SK-N-SH (cell line): Measurements from ENCODE around the gene NEK5. TPM values are rescaled to one million over a fixed set of nuclear protein-coding genes. Genes with fewer than 3 reads are reported as not detected.

Experiments
- CTCF ChIA-PET: fragments of 300-600, 350-600 bp; formaldehyde crosslinking; extraction: SDS; loops from one replicate; lab custom pipeline; 2021; lab: Yijun Ruan, JAX
- POLR2A ChIA-PET: fragments of 350-600 bp; sonication (Branson Sonifier 250); formaldehyde crosslinking; extraction: SDS; loops from one replicate; lab custom pipeline; 2020; ENCODE audit warnings: antibody characterized with exemption, inconsistent platforms; lab: Yijun Ruan, JAX
- DNase-seq: peaks from one replicate; pipeline ENCODE4 v3.0.0; 2012
- H2AFZ ChIP-seq: fragments of 200-600 bp; sonication (generic); 2 replicates; pipeline ENCODE4 v1.8.1; 2016; ENCODE audit warnings: antibody characterized with exemption, mild to moderate bottlenecking, low read depth
- H3F3A ChIP-seq: fragments of 200-600 bp; sonication (generic); replicated peaks from 2 replicates; pipeline ENCODE3; 2016; ENCODE audit warnings: antibody characterized with exemption, mild to moderate bottlenecking; ENCODE audit not compliant: insufficient read depth
- H3K27ac ChIP-seq, 2 experiments: fragments of 200-500 bp in 1 of 2; fragments of 200-600 bp in 1 of 2; sonication (Bioruptor generic) in 1 of 2; sonication (generic), shearing (Covaris generic) in 1 of 2; 2 replicates each; pipeline versions ENCODE4 v1.5.1 to v1.6.1; 2014 to 2016; ENCODE audit warnings: low read depth in 2 of 2, inconsistent platforms in 1 of 2, low read length in 1 of 2, mild to moderate bottlenecking in 1 of 2, mixed read lengths in 1 of 2
- H3K27me3 ChIP-seq: fragments of 200-600 bp; sonication (generic), shearing (Covaris generic); 2 replicates; pipeline ENCODE4 v1.6.1; 2016; ENCODE audit warnings: mixed run types; ENCODE audit not compliant: insufficient read depth
- H3K36me3 ChIP-seq, 2 experiments: fragments of 200-500 bp in 1 of 2; fragments of 200-600 bp in 1 of 2; sonication (Bioruptor generic) in 1 of 2; sonication (generic) in 1 of 2; replicated peaks in 1 of 2; 2 replicates each; pipeline versions ENCODE3 to v1.5.1; 2014 to 2016; ENCODE audit warnings: low read length in 1 of 2, mild to moderate bottlenecking in 1 of 2; ENCODE audit not compliant: insufficient read depth in 2 of 2, control insufficient read depth in 1 of 2
- H3K4me1 ChIP-seq, 2 experiments: fragments of 200-500 bp in 1 of 2; fragments of 200-600 bp in 1 of 2; sonication (Bioruptor generic) in 1 of 2; sonication (generic), shearing (Covaris generic) in 1 of 2; 2 replicates each; pipeline versions ENCODE4 v1.5.1 to v1.6.1; 2014 to 2016; ENCODE audit warnings: low read depth in 1 of 2, low read length in 1 of 2, mixed run types in 1 of 2; ENCODE audit not compliant: insufficient read depth in 2 of 2, control insufficient read depth in 1 of 2
- H3K4me2 ChIP-seq: fragments of 200-600 bp; sonication (generic), shearing (Covaris generic); 2 replicates; pipeline ENCODE4 v1.6.1; 2017; ENCODE audit warnings: mixed run types
- H3K4me3 ChIP-seq, 2 experiments: fragments of 200-500 bp in 1 of 2; fragments of 200-600 bp in 1 of 2; sonication (Bioruptor generic) in 1 of 2; sonication (generic), shearing (Covaris generic) in 1 of 2; 2 replicates each; pipeline versions ENCODE4 v1.5.1 to v1.8.1; 2014 to 2016; ENCODE audit warnings: low read depth in 2 of 2, inconsistent platforms in 1 of 2, low read length in 1 of 2, mild to moderate bottlenecking in 1 of 2, mixed read lengths in 1 of 2, moderate library complexity in 1 of 2
- H3K79me2 ChIP-seq: fragments of 200-600 bp; sonication (generic); 2 replicates; pipeline ENCODE4 v1.8.1; 2017; ENCODE audit warnings: mild to moderate bottlenecking; ENCODE audit not compliant: insufficient read depth
- H3K9ac ChIP-seq: fragments of 200-600 bp; sonication (generic); 2 replicates; pipeline ENCODE4 v1.6.1; 2017; ENCODE audit warnings: mixed run types
- H3K9me2 ChIP-seq: fragments of 200-600 bp; sonication (generic); 2 replicates; pipeline ENCODE4 v1.6.1; 2017; ENCODE audit warnings: mixed run types
- H3K9me3 ChIP-seq: fragments of 200-600 bp; sonication (generic); 2 replicates; pipeline ENCODE4 v1.6.1; 2017; ENCODE audit warnings: mixed run types, mild to moderate bottlenecking, moderate library complexity
- H4K20me1 ChIP-seq: fragments of 200-600 bp; sonication (generic); 2 replicates; pipeline ENCODE4 v1.6.1; 2017; ENCODE audit warnings: mild to moderate bottlenecking, mixed run types; ENCODE audit not compliant: insufficient read depth
- CHD2 ChIP-seq: fragments of 150-350 bp; IDR thresholded peaks from 2 replicates; pipeline ENCODE4 v1.6.1; 2018; ENCODE audit warnings: low read length; ENCODE audit not compliant: partially characterized antibody
- ELF1 ChIP-seq: IDR thresholded peaks from 2 replicates; pipeline ENCODE4 v1.4.0; 2012
- EP300 ChIP-seq, 2 experiments: IDR thresholded peaks; 2 replicates each; pipeline versions ENCODE4 v1.4.0 to v1.6.1; 2012; ENCODE audit warnings: borderline replicate concordance in 1 of 2, low read depth in 1 of 2, low read length in 1 of 2
- EZH2phosphoT487 ChIP-seq: fragments of 200-600 bp; sonication (generic); IDR thresholded peaks from 2 replicates; pipeline ENCODE4 v1.6.1; 2017; ENCODE audit warnings: low read depth, mixed run types, mild to moderate bottlenecking, antibody characterized with exemption, moderate library complexity, borderline replicate concordance
- FOXJ3 ChIP-seq: sonication (generic); formaldehyde crosslinking; IDR thresholded peaks from 2 replicates; pipeline ENCODE4 v1.5.1; 2020; ENCODE audit warnings: mild to moderate bottlenecking, missing genetic modification reagents
- GATA2 ChIP-seq: sonication (generic); formaldehyde crosslinking; IDR thresholded peaks from 2 replicates; pipeline ENCODE4 v1.5.0; 2020; ENCODE audit warnings: mild to moderate bottlenecking, missing genetic modification reagents
- IRF3 ChIP-seq: fragments of 150-350 bp; IDR thresholded peaks from 2 replicates; pipeline ENCODE4 v1.6.1; 2016; ENCODE audit warnings: mild to moderate bottlenecking, low read depth, low read length
- MXI1 ChIP-seq: IDR thresholded peaks from 2 replicates; pipeline ENCODE4 v1.6.1; 2012; ENCODE audit warnings: mild to moderate bottlenecking, low read depth, low read length, improper control_type of control experiment
- POLR2AphosphoS5 ChIP-seq: IDR thresholded peaks from 2 replicates; pipeline ENCODE4 v1.6.1; 2012; ENCODE audit warnings: low read depth, low read length
- RAD21 ChIP-seq: IDR thresholded peaks from 2 replicates; pipeline ENCODE4 v1.6.1; 2012; ENCODE audit warnings: mild to moderate bottlenecking, low read length
- RCOR1 ChIP-seq: fragments of 150-350 bp; IDR thresholded peaks from 2 replicates; pipeline ENCODE4 v1.6.1; 2017; ENCODE audit warnings: antibody characterized with exemption, low read length
- RXRA ChIP-seq: IDR thresholded peaks from 2 replicates; pipeline ENCODE4 v1.4.0; 2012; ENCODE audit warnings: low read depth, mild to moderate bottlenecking, borderline replicate concordance
- SIN3A ChIP-seq: IDR thresholded peaks from 2 replicates; pipeline ENCODE4 v1.6.1; 2012; ENCODE audit warnings: low read depth, mild to moderate bottlenecking, low read length, moderate library complexity, borderline replicate concordance
- SMC3 ChIP-seq: IDR thresholded peaks from 2 replicates; pipeline ENCODE4 v1.6.1; 2012; ENCODE audit warnings: low read depth, low read length, improper control_type of control experiment
- TAF1 ChIP-seq: IDR thresholded peaks from 2 replicates; pipeline ENCODE4 v1.6.1; 2012; ENCODE audit warnings: low read depth, mild to moderate bottlenecking, low read length, moderate library complexity, borderline replicate concordance
- TCF12 ChIP-seq: IDR thresholded peaks from 2 replicates; pipeline ENCODE4 v1.4.0; 2012
- TEAD4 ChIP-seq: IDR thresholded peaks from 2 replicates; pipeline ENCODE4 v1.4.0; 2012; ENCODE audit warnings: mild to moderate bottlenecking, borderline replicate concordance; ENCODE audit not compliant: insufficient read depth
- USF2 ChIP-seq: fragments of 150-350 bp; IDR thresholded peaks from 2 replicates; pipeline ENCODE4 v1.6.1; 2017; ENCODE audit warnings: antibody characterized with exemption, low read length, low read depth, borderline replicate concordance
- YY1 ChIP-seq: IDR thresholded peaks from 2 replicates; pipeline ENCODE4 v1.4.0; 2012; ENCODE audit warnings: low read depth, mild to moderate bottlenecking
- WGBS: methylation state at CpG from one replicate; pipeline ENCODE4 v1.1.6; 2017; ENCODE audit warnings: low lambda C conversion rate; 5-methylcytosine and 5-hydroxymethylcytosine counted together
- polyA plus RNA-seq, 3 experiments: library from polyadenylated mRNA; depleted of rRNA; stranded (reverse); fragments of >200 nt; gene quantifications; 2 replicates each; pipeline ENCODE4 v1.2.3, GENCODE V29; 2012
- TF ChIP-seq, protein P1 (sequence below): IDR thresholded peaks from 2 replicates; pipeline ENCODE4; 2012

NEK5 gene
- polyA plus RNA-seq, 1 of the 3 experiments (the other 2 are of a cell fraction): 0.07 TPM

DNA sequence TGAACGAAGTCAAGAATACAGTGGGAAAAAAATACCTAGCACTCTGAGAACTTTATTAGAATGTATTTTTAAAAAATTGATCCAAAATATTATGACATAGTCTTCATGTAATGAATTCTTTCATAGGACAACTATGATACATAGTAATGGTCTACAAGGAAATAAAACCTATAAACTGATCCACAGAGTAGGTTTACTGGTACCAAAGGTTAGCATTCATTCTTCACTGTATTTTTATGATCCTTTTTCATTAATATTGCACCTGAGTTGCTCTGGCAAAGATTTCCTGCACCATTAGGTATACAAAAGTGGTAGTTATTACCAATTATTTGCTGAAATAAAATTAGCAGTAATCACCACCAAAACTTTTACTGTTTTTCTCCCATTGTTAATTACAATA, 26.3 kb upstream of the NEK5 start:
- 0 out of 2 replicates have a peak, but pooled peaks cover 6% of the 10 kb centered on the region for H3K79me2 ChIP-seq

GRCh38 chr13:52147225-52147624, 18.4 kb upstream of the NEK5 start:
- H3K4me2 ChIP-seq: no peak overlapping the region
- H3K4me1 ChIP-seq: no peaks in the 10 kb centered on the region
- no peak for DNase-seq
- no peaks in the 10 kb centered on the region for H4K20me1 ChIP-seq
- peaks cover 22 to 44% of the 10 kb centered on the region in 2 experiments for H3K36me3 ChIP-seq
- H3K9me2 ChIP-seq: no peaks in the 10 kb centered on the region
- H3K4me3 ChIP-seq: no peak overlapping the region
- ChIA-PET CTCF (interaction anchor here (1.5 kb wide), 1 partner anchor 303 kb away, joined by 4 read pairs; the partner anchor contains the start of gene VPS36), POLR2A (no interaction called here)
- H3F3A ChIP-seq: no peaks in the 10 kb centered on the region
- H3K9ac ChIP-seq: no peak overlapping the region
- no peaks in the 10 kb centered on the region for H3K79me2 ChIP-seq
- WGBS: 12% methylated on average over 1 of the region's 1 CpG
- no peaks in the 10 kb centered on the region for H3K27me3 ChIP-seq
- H3K9me3 ChIP-seq: no peaks in the 10 kb centered on the region
- H2AFZ ChIP-seq: no peak overlapping the region; the same call in 1 of the 2 replicates
- H3K27ac ChIP-seq: no peak overlapping the region
- no peak for TF ChIP-seq TAF1
- no peak for TF ChIP-seq RCOR1
- TF ChIP-seq SIN3A: no peak
- TF ChIP-seq CHD2: no peak
- TF ChIP-seq USF2: no peak
- TF ChIP-seq TCF12: no peak
- no peak for TF ChIP-seq GATA2 (CRISPR knock-in tag)
- TF ChIP-seq MXI1: no peak
- TF ChIP-seq SMC3: no peak
- no peak for TF ChIP-seq RXRA
- TF ChIP-seq FOXJ3 (CRISPR knock-in tag): no peak
- TF ChIP-seq TEAD4: no peak
- TF ChIP-seq, protein P1, sequence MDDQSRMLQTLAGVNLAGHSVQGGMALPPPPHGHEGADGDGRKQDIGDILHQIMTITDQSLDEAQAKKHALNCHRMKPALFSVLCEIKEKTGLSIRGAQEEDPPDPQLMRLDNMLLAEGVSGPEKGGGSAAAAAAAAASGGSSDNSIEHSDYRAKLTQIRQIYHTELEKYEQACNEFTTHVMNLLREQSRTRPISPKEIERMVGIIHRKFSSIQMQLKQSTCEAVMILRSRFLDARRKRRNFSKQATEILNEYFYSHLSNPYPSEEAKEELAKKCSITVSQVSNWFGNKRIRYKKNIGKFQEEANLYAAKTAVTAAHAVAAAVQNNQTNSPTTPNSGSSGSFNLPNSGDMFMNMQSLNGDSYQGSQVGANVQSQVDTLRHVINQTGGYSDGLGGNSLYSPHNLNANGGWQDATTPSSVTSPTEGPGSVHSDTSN: no peak
- no peak for TF ChIP-seq RAD21

More for the DNA sequence above, 26.3 kb upstream of the NEK5 start:
- no peaks in the 10 kb centered on the region for H3K9me3 ChIP-seq
- no peak for DNase-seq
- no peaks in the 10 kb centered on the region for H3K27me3 ChIP-seq
- H3K4me2 ChIP-seq: no peak overlapping the region
- H4K20me1 ChIP-seq: no peaks in the 10 kb centered on the region; the same call in 1 of the 2 replicates
- H3K27ac ChIP-seq: no peak overlapping the region
- peaks cover 3 to 14% of the 10 kb centered on the region in 2 experiments; a peak in 2 of 4 replicates for H3K4me1 ChIP-seq
- no peak overlapping the region for H3K4me3 ChIP-seq
- ChIA-PET POLR2A (no interaction called here), CTCF (no interaction called here)
- 97% methylated on average over 1 of the region's 1 CpG for WGBS
- H3K9ac ChIP-seq: no peak overlapping the region
- TF ChIP-seq EZH2phosphoT487 (no peak), USF2 (no peak), EP300 (IDR thresholded peaks at IDR 0.05; ENCODE audit: borderline replicate concordance in 1 of 2, low read depth in 1 of 2, low read length in 1 of 2) (no peak), POLR2AphosphoS5 (no peak), ELF1 (no peak), SIN3A (no peak), YY1 (no peak), RAD21 (no peak), MXI1 (no peak), IRF3 (no peak)
- TF ChIP-seq, protein P1: no peak
- H3F3A ChIP-seq: peaks cover 13% of the 10 kb centered on the region
- peaks cover 20 to 26% of the 10 kb centered on the region in 2 experiments for H3K36me3 ChIP-seq
- H2AFZ ChIP-seq: no peak overlapping the region
- H3K9me2 ChIP-seq: no peaks in the 10 kb centered on the region
